Measurements from ENCODE around the gene TMC3. TPM values are rescaled to one million over a fixed set of nuclear protein-coding genes. Genes with fewer than 3 reads are reported as not detected.

Gene TMC3
- polyA plus RNA-seq, 1 donor (not counting 4 experiments of a cell fraction or from before 2014, with no cell fraction given) = not detected

- no peak overlapping the region for H3K9ac ChIP-seq (ENCODE audit: control insufficient read depth, extremely low read depth, insufficient read depth, low read length)
- no peak overlapping the region for H2AFZ ChIP-seq (ENCODE audit: control insufficient read depth, low read length)
- H3K36me3 ChIP-seq (ENCODE audit: control insufficient read depth in 2 of 2, extremely low read depth in 1 of 2, insufficient read depth in 2 of 2, low read length in 2 of 2) = no peaks in the 10 kb centered on the region
- no peaks in the 10 kb centered on the region for H3K27me3 ChIP-seq (ENCODE audit: control insufficient read depth, extremely low read depth, insufficient read depth, low read length)
- DNase-seq (ENCODE audit: low read depth, low spot score) = no peak
- no peak overlapping the region for H3K4me2 ChIP-seq (ENCODE audit: control insufficient read depth, extremely low read depth, insufficient read depth, low read depth, low read length)
- no peaks in the 10 kb centered on the region for H3K9me3 ChIP-seq (ENCODE audit: control insufficient read depth, low read depth, low read length)
- H3K79me2 ChIP-seq (ENCODE audit: control insufficient read depth, insufficient read depth, low read length) = no peaks in the 10 kb centered on the region
- H3K4me1 ChIP-seq (ENCODE audit: control insufficient read depth, extremely low read depth, insufficient read depth, low read length) = peaks cover 18% of the 10 kb centered on the region
- no peaks in the 10 kb centered on the region for H3K9me1 ChIP-seq (ENCODE audit: control insufficient read depth, extremely low read depth, insufficient read depth, low read length)
- dilution Hi-C loops (cut with MboI; ENCODE audit: extremely low pct_ligation_motif_present, low sequenced_read_pairs) = no loop called here
- no peak for FAIRE-seq
- no peak overlapping the region for H3K27ac ChIP-seq (ENCODE audit: control insufficient read depth, insufficient read depth, low read length)
- no peaks in the 10 kb centered on the region for H4K20me1 ChIP-seq (ENCODE audit: control insufficient read depth, extremely low read depth, insufficient read depth, low read length)
- H3K4me3 ChIP-seq (ENCODE audit: control insufficient read depth in 2 of 3, extremely low read depth in 1 of 3, insufficient read depth in 2 of 3, low read depth in 1 of 3, low read length in 3 of 3) = no peak overlapping the region
- TF ChIP-seq CTCF (optimal IDR thresholded peaks at IDR 0.05 in 1 of 3, IDR thresholded peaks at IDR 0.05 in 1 of 3, conservative IDR thresholded peaks at IDR 0.05 in 1 of 3; ENCODE audit: extremely low read depth in 1 of 3, insufficient read depth in 2 of 3, low read length in 3 of 3) (no peak), EZH2 (IDR thresholded peaks at IDR 0.05; ENCODE audit: low read length) (no peak)
Measured at GRCh38 chr15:81296673-81297072, 77.3 kb downstream of the TMC3 start.

GRCh38 chr15:81296186-81296585 is 77.8 kb downstream of the TMC3 start:
- no peaks in the 10 kb centered on the region for H3K79me2 ChIP-seq (ENCODE audit: control insufficient read depth, insufficient read depth, low read length)
- no peak for TF ChIP-seq EZH2 (IDR thresholded peaks at IDR 0.05; ENCODE audit: low read length)
- no peak for TF ChIP-seq CTCF (optimal IDR thresholded peaks at IDR 0.05 in 1 of 3, IDR thresholded peaks at IDR 0.05 in 1 of 3, conservative IDR thresholded peaks at IDR 0.05 in 1 of 3; ENCODE audit: extremely low read depth in 1 of 3, insufficient read depth in 2 of 3, low read length in 3 of 3)
- no peak overlapping the region for H3K27ac ChIP-seq (ENCODE audit: control insufficient read depth, insufficient read depth, low read length)
- no peaks in the 10 kb centered on the region for H3K27me3 ChIP-seq (ENCODE audit: control insufficient read depth, extremely low read depth, insufficient read depth, low read length)
- dilution Hi-C loops (cut with MboI; ENCODE audit: extremely low pct_ligation_motif_present, low sequenced_read_pairs) = no loop called here
- DNase-seq (ENCODE audit: low read depth, low spot score) = no peak
- no peak overlapping the region for H3K4me2 ChIP-seq (ENCODE audit: control insufficient read depth, extremely low read depth, insufficient read depth, low read depth, low read length)
- no peak overlapping the region for H3K4me3 ChIP-seq (ENCODE audit: control insufficient read depth in 2 of 3, extremely low read depth in 1 of 3, insufficient read depth in 2 of 3, low read depth in 1 of 3, low read length in 3 of 3)
- no peaks in the 10 kb centered on the region for H4K20me1 ChIP-seq (ENCODE audit: control insufficient read depth, extremely low read depth, insufficient read depth, low read length)
- no peak overlapping the region for H3K9ac ChIP-seq (ENCODE audit: control insufficient read depth, extremely low read depth, insufficient read depth, low read length)
- no peaks in the 10 kb centered on the region for H3K36me3 ChIP-seq (ENCODE audit: control insufficient read depth in 2 of 2, extremely low read depth in 1 of 2, insufficient read depth in 2 of 2, low read length in 2 of 2)
- H2AFZ ChIP-seq (ENCODE audit: control insufficient read depth, low read length) = no peak overlapping the region
- peaks cover 18% of the 10 kb centered on the region for H3K4me1 ChIP-seq (ENCODE audit: control insufficient read depth, extremely low read depth, insufficient read depth, low read length)
- FAIRE-seq = peak; percentile 36
- H3K9me3 ChIP-seq (ENCODE audit: control insufficient read depth, low read depth, low read length) = no peaks in the 10 kb centered on the region
- H3K9me1 ChIP-seq (ENCODE audit: control insufficient read depth, extremely low read depth, insufficient read depth, low read length) = no peaks in the 10 kb centered on the region

Measured in keratinocyte (primary cell).